Measurements from ENCODE around the gene ZNF816. TPM values are rescaled to one million over a fixed set of nuclear protein-coding genes. Genes with fewer than 3 reads are reported as not detected.
"Not testable (repeated sequence)": the region's sequence is repeated elsewhere in the genome, so short reads cannot be mapped to it uniquely, and the experiment has no call there.

Gene ZNF816
- 6.3 and 11.6 TPM in 2 replicates for total RNA-seq (2014; rRNA removed; shearing (Covaris generic))

DNA sequence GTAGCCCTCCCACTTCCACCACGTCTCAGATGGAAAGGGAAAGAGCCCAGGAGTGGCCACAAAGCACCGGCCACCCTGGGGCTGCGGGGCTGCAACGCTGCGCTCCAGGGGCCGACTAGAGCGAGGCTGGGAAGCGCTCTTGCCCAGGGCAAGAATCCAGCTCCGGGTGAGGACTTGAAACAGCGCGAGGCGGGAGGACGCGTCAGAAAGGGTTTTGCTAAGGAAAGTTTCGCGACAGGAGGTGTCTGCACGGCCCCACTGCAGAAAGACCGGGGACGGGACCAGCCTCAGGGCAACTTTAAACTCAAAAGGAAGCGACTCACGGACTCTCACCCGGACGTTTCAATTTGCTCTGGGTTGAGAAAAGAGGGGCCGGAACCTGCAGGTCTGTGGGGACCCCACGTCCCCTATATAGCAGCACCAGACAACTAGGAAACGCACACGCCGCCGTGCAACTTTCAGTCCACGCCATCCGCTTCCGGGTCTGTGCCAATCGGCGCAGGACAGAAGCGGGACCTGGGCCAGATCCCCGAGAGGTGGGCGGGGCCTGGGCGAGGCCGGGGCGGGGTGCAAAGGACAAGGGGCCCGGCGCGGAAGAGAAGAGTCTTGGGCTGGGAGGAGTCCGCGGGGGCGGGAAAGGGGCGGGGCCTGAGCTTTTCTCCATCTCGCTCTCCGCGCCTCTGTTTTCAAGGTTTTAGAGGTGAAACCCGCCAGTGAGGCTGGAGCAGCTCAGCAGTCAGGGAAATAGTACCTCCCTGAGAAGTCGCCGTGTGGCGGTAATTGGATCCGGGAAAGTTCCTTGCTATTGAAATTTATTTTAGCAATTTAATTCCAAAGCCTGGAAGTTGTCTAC lies at the start of gene ZNF816:
Gene ZNF816 (minus strand): TSS at position 488 of the 853 bp plus-strand sequence. CDS start 6,792 bp downstream, outside the sequence.
- in situ Hi-C loops (cut with HindIII; ENCODE audit: low sequenced_read_pairs) = no loop called here
- DNase-seq (ENCODE audit: low spot score) = peak; percentile 94

DNA sequence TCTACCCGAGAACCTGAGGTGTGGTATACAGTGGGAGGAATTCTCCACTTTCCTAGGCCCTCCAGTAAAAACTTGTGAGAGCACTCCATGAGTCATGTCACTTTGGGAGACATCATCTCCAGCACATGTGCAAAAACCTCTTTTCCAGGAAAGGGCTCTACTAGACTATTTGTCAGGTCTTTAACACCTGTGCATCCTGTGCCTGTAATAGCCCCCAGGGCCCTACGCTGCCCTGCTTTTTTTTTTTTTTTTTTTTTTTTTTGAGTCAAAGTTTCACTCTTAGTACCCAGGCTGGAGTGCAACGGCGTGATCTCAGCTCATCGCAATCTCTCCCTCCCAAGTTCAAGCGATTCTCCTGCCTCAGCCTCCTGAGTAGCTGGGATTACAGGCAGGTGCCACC lies 49.3 kb upstream of the ZNF816 start:
- no peak for DNase-seq (ENCODE audit: low spot score)
- in situ Hi-C loops (cut with HindIII; ENCODE audit: low sequenced_read_pairs) = no loop called here

DNA sequence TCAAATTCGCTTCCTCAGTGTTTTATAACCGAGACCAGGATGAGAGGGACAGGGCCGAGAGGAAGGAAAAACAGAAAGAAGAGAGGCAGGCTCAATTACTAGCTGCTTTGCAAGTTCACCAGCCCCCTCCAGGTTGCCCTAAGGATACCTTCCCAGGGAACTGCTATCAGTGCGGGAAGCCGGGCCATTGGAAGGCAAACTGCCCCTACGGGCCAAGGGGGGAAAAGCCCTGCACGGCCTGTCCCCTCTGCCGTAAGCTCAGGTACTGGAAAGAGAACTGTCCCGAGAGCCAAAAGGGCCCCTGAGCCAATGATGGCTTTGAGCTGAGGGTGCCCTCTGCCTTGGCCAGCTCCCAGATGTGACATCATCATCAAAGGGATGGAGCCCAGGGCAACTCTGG lies 47.8 kb upstream of the ZNF816 start:
- DNase-seq (ENCODE audit: low spot score) = no peak
- in situ Hi-C loops (cut with HindIII; ENCODE audit: low sequenced_read_pairs) = no loop called here

DNA sequence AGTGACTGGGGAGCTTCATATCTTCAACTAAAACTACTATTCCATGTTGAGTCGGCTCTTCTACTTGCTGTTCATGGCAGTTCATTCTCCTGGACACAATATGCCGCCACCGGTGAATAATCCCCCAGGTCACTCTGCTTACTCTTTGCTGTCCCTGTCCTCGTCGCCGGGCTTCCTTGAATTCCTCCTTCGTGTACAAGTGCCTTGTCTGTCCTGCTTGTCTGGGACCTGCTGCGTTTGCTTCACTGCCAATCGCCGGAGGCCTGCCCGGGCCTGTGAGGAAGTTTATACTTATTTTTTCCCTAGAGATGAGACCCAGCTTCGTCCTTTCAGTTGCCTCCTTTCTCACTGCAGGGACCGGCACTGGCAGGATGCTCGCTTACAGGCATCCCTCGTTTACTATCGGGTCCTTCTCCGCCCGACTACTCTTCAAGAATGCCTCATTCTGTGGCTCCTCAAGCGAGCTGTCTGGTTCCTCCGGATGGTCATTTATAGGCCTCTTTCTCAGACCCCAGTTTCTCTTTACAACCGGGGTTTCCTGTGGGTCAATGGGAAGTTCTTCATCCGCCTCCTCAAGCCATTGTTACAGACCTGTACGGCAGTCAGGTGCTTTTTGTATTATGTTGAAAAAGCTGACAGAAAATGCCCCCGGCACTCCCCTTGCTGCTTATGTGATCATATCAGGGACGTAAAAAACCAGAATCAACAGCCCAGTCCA lies 45.5 kb upstream of the ZNF816 start:
- in situ Hi-C loops (cut with HindIII; ENCODE audit: low sequenced_read_pairs) = no loop called here
- DNase-seq (ENCODE audit: low spot score) = no peak

DNA sequence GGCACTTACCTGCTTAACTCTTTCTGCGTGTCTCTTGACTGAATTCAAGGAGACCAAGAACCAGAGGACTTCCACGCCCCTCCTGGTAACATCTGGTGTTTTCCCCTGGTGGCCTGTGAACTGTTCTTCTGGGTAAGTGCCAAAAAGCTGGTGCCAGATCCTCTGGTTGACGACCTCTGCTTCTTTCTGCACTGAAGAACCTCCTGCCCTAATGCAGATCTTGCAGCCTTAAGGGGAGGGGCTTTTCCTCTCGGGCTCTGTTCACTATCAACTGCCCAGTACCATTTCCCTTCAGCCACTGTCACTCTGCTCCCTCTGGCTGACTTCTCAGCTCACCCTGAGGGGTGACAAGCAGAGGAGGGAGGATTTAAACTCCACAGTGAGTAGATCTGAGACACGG lies 44.9 kb upstream of the ZNF816 start:
- peak; percentile 54 for DNase-seq (ENCODE audit: low spot score)
- in situ Hi-C loops (cut with HindIII; ENCODE audit: low sequenced_read_pairs) = no loop called here

DNA sequence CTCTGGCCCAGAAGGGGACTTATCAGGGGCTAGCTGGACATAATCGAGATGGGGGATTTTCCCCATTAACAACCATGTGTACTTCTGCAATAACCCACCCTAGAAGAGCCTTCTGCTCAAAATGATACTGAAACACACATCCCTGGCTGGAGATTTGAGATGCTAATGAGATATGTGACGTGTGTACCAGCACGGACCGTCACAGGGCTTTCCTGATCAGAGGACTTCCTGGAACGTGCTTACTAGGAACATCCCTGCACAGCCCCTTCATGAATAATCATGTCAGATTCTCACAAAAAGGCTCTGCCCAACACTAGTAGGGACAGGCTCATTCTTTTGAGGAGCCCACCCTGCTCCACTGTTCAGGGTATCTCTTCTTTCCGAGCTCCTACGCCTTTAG lies 44.5 kb upstream of the ZNF816 start:
- in situ Hi-C loops (cut with HindIII; ENCODE audit: low sequenced_read_pairs) = no loop called here
- DNase-seq (ENCODE audit: low spot score) = peak; percentile 35

DNA sequence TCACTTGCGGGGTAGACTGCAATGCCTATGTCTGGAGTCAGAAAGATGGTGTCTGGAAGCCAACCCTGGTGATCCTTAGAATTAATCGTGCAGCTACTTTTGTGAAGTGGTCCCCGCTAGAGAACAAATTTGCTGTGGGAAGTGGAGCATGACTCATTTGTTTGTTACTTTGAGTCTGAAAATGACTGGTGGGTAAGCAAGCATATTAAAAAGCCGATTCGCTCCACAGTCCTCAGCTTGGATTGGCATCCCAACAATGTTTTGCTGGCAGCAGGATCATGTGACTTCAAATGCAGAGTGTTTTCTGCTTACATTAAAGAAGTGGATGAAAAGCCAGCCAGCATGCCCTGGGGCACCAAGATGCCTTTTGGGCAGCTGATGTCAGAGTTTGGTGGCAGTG lies 41.6 kb upstream of the ZNF816 start:
- no peak for DNase-seq (ENCODE audit: low spot score)
- in situ Hi-C loops (cut with HindIII; ENCODE audit: low sequenced_read_pairs) = no loop called here

DNA sequence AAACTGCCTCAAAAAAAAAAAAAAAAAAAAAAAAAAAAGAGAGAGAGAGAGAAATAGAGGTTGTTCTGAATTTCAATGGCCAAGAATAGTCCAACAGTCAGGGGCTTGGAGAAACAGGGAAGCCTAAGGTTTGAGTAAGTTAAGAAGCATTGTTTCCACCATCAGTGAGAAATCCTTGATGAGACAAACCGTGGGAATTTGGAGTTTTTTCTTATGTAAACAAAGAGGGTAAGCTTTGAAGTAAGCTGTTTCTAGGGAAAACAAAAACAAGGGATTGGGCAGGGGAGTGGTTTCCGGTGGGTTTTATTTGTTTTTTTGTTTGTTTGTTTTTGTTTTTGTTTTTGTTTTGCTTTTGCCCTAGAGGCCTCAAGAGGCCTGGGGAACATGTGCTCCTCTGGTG lies 39.8 kb upstream of the ZNF816 start:
- no peak for DNase-seq (ENCODE audit: low spot score)
- in situ Hi-C loops (cut with HindIII; ENCODE audit: low sequenced_read_pairs) = no loop called here

DNA sequence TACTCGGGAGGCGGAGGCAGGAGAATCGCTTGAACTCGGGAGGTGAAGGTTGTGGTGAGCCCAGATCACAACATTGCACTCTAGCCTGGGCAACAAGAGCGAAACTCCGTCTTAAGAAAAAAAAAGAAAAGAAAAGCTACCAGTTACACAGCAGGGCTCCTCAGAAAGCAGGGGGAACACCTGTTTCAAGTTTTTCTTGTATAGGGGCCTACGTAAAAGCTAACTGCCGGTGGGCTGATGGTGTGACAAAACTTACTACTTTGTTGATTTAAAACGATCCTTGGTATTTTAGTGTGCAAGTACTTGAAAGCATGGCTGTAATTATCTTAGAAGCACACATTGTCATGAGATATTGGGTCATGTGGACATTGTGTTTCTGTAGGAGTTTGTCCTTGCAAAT lies 35.3 kb upstream of the ZNF816 start:
- DNase-seq (ENCODE audit: low spot score) = no peak
- in situ Hi-C loops (cut with HindIII; ENCODE audit: low sequenced_read_pairs) = no loop called here

DNA sequence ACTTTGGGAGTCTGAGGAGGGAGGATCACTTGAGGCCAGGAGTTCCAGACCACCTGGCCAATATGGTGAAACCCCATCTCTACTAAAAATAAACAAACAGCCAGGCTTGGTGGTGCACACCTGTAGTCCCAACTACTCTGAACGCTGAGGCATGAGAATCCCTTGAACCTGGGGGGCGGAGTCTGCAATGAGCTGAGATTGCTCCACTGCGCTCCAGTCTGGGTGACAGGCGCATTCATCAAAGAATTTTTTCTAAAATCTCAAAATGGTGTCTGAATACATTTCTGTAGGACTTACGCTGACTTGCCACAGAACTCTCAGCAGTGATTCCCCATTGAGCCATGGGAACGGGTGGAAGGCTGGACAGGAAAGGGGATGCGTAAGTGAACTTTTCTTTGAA lies 33.0 kb upstream of the ZNF816 start:
- DNase-seq (ENCODE audit: low spot score) = no peak
- in situ Hi-C loops (cut with HindIII; ENCODE audit: low sequenced_read_pairs) = no loop called here

DNA sequence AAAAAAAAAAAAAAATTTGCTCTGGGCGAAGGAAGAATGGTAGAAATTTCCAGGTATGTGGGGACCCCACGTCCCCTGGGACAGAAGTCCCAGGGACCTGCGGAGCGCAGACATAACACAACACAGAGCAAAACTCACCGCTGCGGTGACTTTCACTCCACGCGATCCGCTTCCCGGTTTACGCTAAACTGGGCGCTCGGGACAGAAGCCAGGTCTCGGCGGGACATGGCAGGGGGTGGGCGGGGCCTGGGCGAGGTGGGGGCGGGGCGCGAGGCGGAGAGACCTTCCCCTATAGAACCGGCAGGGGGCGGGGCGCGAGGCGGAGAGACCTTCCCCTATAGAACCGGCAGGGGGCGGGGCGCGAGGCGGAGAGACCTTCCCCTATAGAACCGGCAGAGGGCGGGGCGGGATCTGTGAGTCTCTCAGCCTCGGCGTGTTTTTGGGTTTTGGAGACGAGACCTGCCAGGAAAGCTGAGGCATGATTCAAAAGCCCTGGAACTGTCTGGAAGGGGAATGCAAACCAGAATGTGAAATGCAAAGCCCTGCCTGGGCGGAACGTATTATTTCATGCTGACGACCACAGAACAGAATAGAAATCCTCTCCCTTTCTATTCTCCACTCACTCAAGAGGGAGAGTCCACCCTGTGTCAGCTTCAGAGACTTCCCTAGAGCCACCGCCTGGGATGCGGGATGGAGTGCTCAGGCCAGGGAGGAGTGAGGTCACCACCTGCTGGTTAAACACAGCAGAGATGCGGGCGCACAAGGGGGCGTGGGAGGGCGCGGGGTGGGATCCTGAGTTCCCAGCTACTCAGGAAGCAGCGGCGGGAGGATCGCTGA lies 30.9 kb upstream of the ZNF816 start:
- in situ Hi-C loops (cut with HindIII; ENCODE audit: low sequenced_read_pairs) = no loop called here

DNA sequence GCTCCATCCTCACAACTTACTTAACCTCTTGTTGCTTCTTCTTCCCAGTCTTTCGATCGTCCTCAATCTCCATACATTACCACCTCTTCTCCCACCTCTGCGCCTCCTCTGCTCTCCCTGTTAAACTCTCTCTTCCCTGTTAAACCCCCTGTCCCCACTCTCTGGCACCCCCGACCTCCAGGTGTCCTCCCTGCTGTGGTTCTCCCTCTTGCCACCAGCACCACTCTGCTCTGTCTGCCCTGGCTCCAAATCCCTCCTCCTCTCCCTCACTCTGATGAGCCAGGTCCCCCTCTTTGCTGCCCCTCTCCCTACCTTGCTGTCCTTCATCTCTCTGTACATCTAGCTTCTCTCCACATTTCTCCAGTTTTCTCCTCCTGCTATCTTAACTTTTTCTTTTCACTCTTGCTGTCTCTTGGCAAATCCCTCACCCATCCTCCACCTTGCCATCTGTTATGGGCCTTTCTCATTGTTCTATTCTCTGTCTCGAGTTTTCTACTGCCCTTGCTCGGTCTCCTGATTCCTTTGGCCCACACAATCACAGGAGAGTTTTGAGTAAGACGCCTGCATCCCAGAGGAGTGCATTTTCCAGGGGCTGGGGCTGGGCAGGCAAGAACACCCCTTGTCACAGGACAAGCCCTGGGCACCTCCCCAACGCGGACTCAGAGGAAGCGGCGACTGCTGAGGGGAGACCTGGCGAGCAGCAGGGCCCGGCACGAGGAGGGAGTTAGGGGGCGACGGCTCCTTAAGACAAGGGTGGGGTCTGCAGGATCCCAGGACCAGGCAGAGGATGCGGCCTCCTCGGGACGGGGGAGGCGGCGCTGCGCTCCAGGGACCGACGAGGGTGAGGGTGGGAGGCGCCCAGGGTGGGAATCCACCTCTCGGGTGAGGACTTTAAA lies 29.7 kb upstream of the ZNF816 start:
- in situ Hi-C loops (cut with HindIII; ENCODE audit: low sequenced_read_pairs) = no loop called here
- peak; percentile 85 for DNase-seq (ENCODE audit: low spot score)

More for the DNA sequence above, 30.9 kb upstream of the ZNF816 start:
- peak; percentile 83 for DNase-seq (ENCODE audit: low spot score)

DNA sequence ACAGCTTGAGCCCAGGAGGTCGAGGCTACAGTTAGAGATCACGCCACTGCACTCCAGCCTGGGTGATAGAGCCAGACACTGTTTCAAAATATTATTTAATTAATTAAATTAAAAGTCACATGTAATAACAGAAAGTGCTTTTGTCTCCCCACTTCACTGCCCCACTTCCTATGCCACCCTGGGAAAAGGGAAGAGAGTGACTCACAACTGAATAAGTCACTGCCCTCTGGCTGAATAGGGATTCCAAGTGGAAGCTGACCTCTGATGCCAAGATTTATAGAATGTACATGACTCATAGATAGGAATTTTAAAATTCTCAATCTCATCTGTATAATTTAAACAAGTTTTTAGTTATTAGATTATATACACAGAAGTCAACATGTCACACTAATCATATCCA lies 28.8 kb upstream of the ZNF816 start:
- DNase-seq (ENCODE audit: low spot score) = peak; percentile 43
- in situ Hi-C loops (cut with HindIII; ENCODE audit: low sequenced_read_pairs) = no loop called here

DNA sequence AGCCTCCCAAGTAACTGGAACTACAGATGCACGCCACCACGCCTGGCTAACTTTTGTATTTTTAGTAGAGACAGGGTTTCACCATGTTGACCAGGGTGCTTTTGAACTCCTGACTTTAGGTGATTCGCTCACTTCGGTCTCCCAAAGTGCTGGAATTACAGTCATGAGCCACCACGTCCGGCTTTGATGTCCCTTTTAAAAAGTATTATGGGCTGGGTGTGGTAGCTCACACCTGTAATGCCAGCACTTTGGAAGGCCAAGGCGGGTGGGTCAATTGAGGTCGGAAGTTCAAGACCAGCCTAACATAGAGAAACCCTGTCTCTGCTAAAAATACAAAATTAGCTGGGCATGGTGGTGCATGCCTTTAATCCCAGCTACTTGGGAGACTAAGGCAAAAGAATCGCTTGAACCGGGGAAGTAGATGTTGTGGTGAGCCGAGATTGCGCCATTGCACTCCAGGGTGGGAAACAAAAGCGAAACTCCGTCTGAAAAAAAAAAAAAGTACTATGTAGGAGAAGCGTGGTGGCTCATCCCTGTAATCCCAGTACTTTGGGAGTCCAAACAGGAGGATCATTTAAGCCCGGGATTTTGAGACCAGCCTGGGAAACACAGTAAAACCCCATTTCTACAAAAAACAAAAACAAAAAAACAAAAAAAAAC lies 28.2 kb upstream of the ZNF816 start:
- DNase-seq (ENCODE audit: low spot score) = no peak
- in situ Hi-C loops (cut with HindIII; ENCODE audit: low sequenced_read_pairs) = no loop called here

DNA sequence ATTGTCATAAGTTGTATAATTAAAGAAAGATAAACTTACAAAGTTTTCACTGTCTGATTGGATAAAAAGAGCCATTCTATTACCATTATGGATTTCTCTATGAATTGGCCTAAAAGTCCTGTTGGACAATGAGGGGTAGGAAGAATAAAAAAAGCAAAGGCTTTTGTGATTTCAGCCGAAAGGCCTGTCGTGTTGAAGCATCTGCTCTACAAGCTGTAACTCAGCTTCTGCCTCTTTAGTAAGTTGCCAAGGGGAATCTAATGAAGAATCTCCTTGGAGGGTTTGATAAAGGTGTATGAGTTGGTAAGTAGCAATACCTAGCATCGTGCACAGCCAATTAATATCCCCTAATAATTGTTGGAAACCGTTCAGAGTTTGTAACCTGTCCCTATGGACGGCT lies 25.8 kb upstream of the ZNF816 start:
- peak; percentile 84 for DNase-seq (ENCODE audit: low spot score)
- in situ Hi-C loops (cut with HindIII; ENCODE audit: low sequenced_read_pairs) = no loop called here

DNA sequence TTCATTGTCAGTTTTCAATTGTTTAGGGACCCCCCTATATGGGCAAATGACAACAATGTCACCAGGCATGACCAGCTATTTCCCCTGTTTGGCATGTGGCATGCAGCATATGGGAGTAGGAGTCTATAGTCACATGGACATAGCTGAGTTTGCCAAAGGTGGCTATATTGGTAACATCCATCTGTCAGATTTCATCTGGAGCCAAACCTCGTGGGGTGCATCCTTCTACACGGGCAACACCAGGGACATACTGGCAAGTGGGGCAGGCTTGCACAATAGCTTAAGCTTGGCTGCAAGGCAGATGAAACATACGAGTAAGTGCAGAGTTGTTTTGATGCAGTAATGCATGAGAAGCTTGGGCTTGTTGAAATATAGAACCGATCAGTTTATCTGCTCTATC lies 24.5 kb upstream of the ZNF816 start:
- DNase-seq (ENCODE audit: low spot score) = peak; percentile 99
- in situ Hi-C loops (cut with HindIII; ENCODE audit: low sequenced_read_pairs) = no loop called here

DNA sequence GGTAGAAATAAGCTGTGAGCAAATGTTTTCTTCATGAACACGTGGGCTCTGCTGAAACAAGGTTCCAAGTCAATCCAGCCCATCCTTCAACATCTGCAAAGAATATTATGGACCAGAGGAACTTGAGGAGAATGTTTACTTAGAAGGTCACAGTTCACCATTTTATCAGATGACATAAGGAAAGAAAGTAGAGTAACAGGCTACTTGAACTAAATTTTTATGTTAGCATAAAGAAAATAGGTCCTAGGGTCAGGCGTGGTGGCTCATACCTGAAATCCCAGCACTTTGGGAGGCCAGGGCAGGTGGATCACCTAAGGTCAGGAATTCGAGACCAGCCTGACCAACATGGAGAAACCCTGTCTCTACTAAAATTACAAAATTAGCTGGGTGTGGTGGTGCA lies 20.5 kb upstream of the ZNF816 start:
- in situ Hi-C loops (cut with HindIII; ENCODE audit: low sequenced_read_pairs); DNase-seq (ENCODE audit: low spot score): not testable (repeated sequence)

DNA sequence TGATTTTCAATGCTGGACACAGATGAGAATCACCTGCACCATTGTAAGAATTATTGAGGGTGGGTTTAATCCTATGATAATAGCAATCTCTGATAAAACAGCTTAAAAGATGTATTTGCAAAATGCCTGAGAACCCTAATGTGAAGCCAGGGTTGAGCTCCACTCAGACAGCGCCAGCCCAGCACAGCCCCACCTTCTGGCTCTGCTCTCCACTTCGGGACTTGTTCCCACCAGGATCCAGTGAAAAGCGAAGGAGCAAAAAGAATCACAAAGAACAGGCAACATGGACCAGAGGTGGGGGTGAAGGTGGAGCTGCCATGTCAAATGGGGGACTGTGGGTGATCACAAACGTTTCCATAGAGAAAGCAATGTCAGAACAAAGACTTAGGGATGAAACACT lies 18.6 kb upstream of the ZNF816 start:
- in situ Hi-C loops (cut with HindIII; ENCODE audit: low sequenced_read_pairs) = no loop called here
- DNase-seq (ENCODE audit: low spot score) = peak; percentile 78
